Muscle layer of colon (tissue), 2 donors: Measurements from ENCODE around the gene SMPD4.
"Not testable (repeated sequence)": the region's sequence is repeated elsewhere in the genome, so short reads cannot be mapped to it uniquely, and the experiment has no call there.

Source experiments
- H3K27ac ChIP-seq: one replicate; pipeline ENCODE4 v1.7.0; 2013; ENCODE audit warnings: low read depth, mild to moderate bottlenecking, low read length, moderate library complexity
- H3K27me3 ChIP-seq, 2 donors: one replicate each; pipeline ENCODE4 v1.7.0; 2013; ENCODE audit warnings: low read length in 2 of 2, mild to moderate bottlenecking in 2 of 2; ENCODE audit not compliant: insufficient read depth in 2 of 2, control insufficient read depth in 1 of 2
- H3K36me3 ChIP-seq: one replicate; pipeline ENCODE4 v1.7.0; 2013; ENCODE audit warnings: mild to moderate bottlenecking, low read length; ENCODE audit not compliant: insufficient read depth
- H3K4me1 ChIP-seq: one replicate; pipeline ENCODE4 v1.7.0; 2013; ENCODE audit warnings: mild to moderate bottlenecking, low read length; ENCODE audit not compliant: insufficient read depth
- H3K4me3 ChIP-seq, 2 donors: one replicate each; pipeline ENCODE4 v1.7.0; 2013; ENCODE audit warnings: low read length in 2 of 2, low read depth in 1 of 2, mild to moderate bottlenecking in 1 of 2, moderate library complexity in 1 of 2
- H3K9ac ChIP-seq: one replicate; pipeline ENCODE4 v1.7.0; 2013; ENCODE audit warnings: low read length
- H3K9me3 ChIP-seq: one replicate; pipeline ENCODE4 v1.7.0; 2013; ENCODE audit warnings: mild to moderate bottlenecking, low read length
- donor health status: abdominal sarcoma.
- donor health status: Adenocarcinoma of cecum.

SMPD4 gene

GRCh38 chr2:130154773-130155765 lies 26.3 kb downstream of the SMPD4 start:
- Histone ChIP-seq H3K27ac (no peak overlapping the region), H3K9ac (no peak overlapping the region), H3K36me3 (no peaks in the 10 kb centered on the region), H3K4me1 (no peaks in the 10 kb centered on the region), H3K9me3 (no peaks in the 10 kb centered on the region), H3K27me3 (no peaks in the 10 kb centered on the region), H3K4me3 (no peak overlapping the region)

- H3K4me1 ChIP-seq, H3K27ac ChIP-seq, H3K36me3 ChIP-seq: not testable (repeated sequence)
Observed at GRCh38 chr2:130154423-130154770, 27.0 kb downstream of the SMPD4 start.

GRCh38 chr2:130153721-130154422 lies 27.5 kb downstream of the SMPD4 start:
- not testable (repeated sequence) for H3K4me3 ChIP-seq

More at GRCh38 chr2:130154423-130154770, 27.0 kb downstream of the SMPD4 start:
- not testable (repeated sequence) for H3K9me3 ChIP-seq, H3K9ac ChIP-seq, H3K4me3 ChIP-seq, H3K27me3 ChIP-seq

GRCh38 chr2:130152816-130153595 lies 28.4 kb downstream of the SMPD4 start:
- Histone ChIP-seq H3K4me1 (no peaks in the 10 kb centered on the region), H3K27ac (no peak overlapping the region), H3K36me3 (no peaks in the 10 kb centered on the region), H3K9me3 (no peaks in the 10 kb centered on the region), H3K4me3 (no peak overlapping the region), H3K9ac (no peak overlapping the region), H3K27me3 (no peaks in the 10 kb centered on the region)

More at GRCh38 chr2:130153721-130154422, 27.5 kb downstream of the SMPD4 start:
- H3K27ac ChIP-seq, H3K27me3 ChIP-seq, H3K9ac ChIP-seq, H3K9me3 ChIP-seq, H3K36me3 ChIP-seq, H3K4me1 ChIP-seq: not testable (repeated sequence)

- H3K4me3 ChIP-seq, H3K9me3 ChIP-seq, H3K36me3 ChIP-seq, H3K9ac ChIP-seq, H3K27me3 ChIP-seq, H3K27ac ChIP-seq, H3K4me1 ChIP-seq: not testable (repeated sequence)
Observed at GRCh38 chr2:130152136-130152815, 29.1 kb downstream of the SMPD4 start.

GRCh38 chr2:130151145-130151512 lies 30.3 kb downstream of the SMPD4 start:
- not testable (repeated sequence) for H3K36me3 ChIP-seq, H3K4me3 ChIP-seq, H3K27me3 ChIP-seq, H3K4me1 ChIP-seq, H3K9ac ChIP-seq, H3K9me3 ChIP-seq, H3K27ac ChIP-seq

- H3K9ac ChIP-seq: no peak overlapping the region
- no peak overlapping the region for H3K27ac ChIP-seq
- no peaks in the 10 kb centered on the region for H3K36me3 ChIP-seq
- no peaks in the 10 kb centered on the region for H3K4me1 ChIP-seq
- H3K27me3 ChIP-seq: no peaks in the 10 kb centered on the region
- no peak overlapping the region for H3K4me3 ChIP-seq
- no peaks in the 10 kb centered on the region for H3K9me3 ChIP-seq
Observed at GRCh38 chr2:130150181-130151144, 30.9 kb downstream of the SMPD4 start.

GRCh38 chr2:130148515-130148914 lies 32.9 kb downstream of the SMPD4 start:
- H3K27me3 ChIP-seq, H3K9me3 ChIP-seq, H3K4me1 ChIP-seq: not testable (repeated sequence)

GRCh38 chr2:130145006-130145414 lies 36.4 kb downstream of the SMPD4 start, which contains the start of gene CCDC74B:
Gene CCDC74B, minus strand, starts transcription at chr2:130145112. Its CDS starts 116 bp downstream, at chr2:130144996.
- H3K4me3 ChIP-seq: peak within 1 kb of the TSS in 1 of 2 donors; percentile 27
- H3K27ac ChIP-seq, H3K4me1 ChIP-seq, H3K9me3 ChIP-seq, H3K27me3 ChIP-seq, H3K36me3 ChIP-seq, H3K9ac ChIP-seq: not testable (repeated sequence)

More at GRCh38 chr2:130148515-130148914, 32.9 kb downstream of the SMPD4 start:
- not testable (repeated sequence) for H3K27ac ChIP-seq, H3K9ac ChIP-seq, H3K4me3 ChIP-seq, H3K36me3 ChIP-seq

GRCh38 chr2:130143266-130144039 lies 37.9 kb downstream of the SMPD4 start:
- H3K36me3 ChIP-seq, H3K4me3 ChIP-seq, H3K27me3 ChIP-seq, H3K27ac ChIP-seq, H3K9ac ChIP-seq, H3K4me1 ChIP-seq, H3K9me3 ChIP-seq: not testable (repeated sequence)
